ENCODE measurements around the gene POU4F1. TPM values are rescaled to one million over a fixed set of nuclear protein-coding genes. Genes with fewer than 3 reads are reported as not detected.
A peak's percentile ranks its signal among the peaks of the same experiment; 100 is the strongest.

POU4F1 gene
- total and polyA plus RNA-seq, 2 donors (not counting 1 experiment from before 2014, with no cell fraction given) = 0.17 to 0.51 TPM

GRCh38 chr13:78587395-78587794 lies 16.0 kb downstream of the POU4F1 start:
- intact Hi-C loops (cut with micrococcal nuclease) = no loop called here

GRCh38 chr13:78586706-78587105 lies 16.6 kb downstream of the POU4F1 start:
- H3K9me3 Mint-ChIP-seq (ENCODE audit: insufficient read depth) = peaks cover 4% of the 10 kb centered on the region
- H3K27me3 Mint-ChIP-seq = peaks cover 70% of the 10 kb centered on the region
- no peak overlapping the region for H3K4me3 Mint-ChIP-seq
- Histone ChIP-seq H3K4me1 (ENCODE audit: control insufficient read depth in 2 of 2, insufficient read depth in 2 of 2, low read length in 2 of 2) (peaks cover 3 to 11% of the 10 kb centered on the region in 2 donors), H3K79me2 (ENCODE audit: control insufficient read depth, insufficient read depth, low read length) (no peaks in the 10 kb centered on the region), H3K27me3 (replicated peaks in 1 of 4; ENCODE audit: control extremely low read depth in 1 of 4, control insufficient read depth in 3 of 4, insufficient read depth in 4 of 4, low read length in 3 of 4) (peaks cover 0 to 63% (median 29%) of the 10 kb centered on the region in 4 experiments), H4K20me1 (ENCODE audit: control insufficient read depth, insufficient read depth, low read length, poor library complexity, severe bottlenecking) (no peaks in the 10 kb centered on the region), H3K4me3 (ENCODE audit: control extremely low read depth in 1 of 5, extremely low read depth in 1 of 5, insufficient read depth in 1 of 5, low read depth in 2 of 5, low read length in 4 of 5) (no peak overlapping the region), H3K9ac (ENCODE audit: low read length) (no peak overlapping the region), H2AFZ (ENCODE audit: insufficient read depth, low read depth, low read length, poor library complexity, severe bottlenecking) (no peak overlapping the region), H3K36me3 (replicated peaks in 1 of 2; ENCODE audit: control extremely low read depth in 1 of 2, control insufficient read depth in 1 of 2, extremely low read depth in 1 of 2, insufficient read depth in 2 of 2, low read length in 1 of 2) (no peaks in the 10 kb centered on the region), H3K9me3 (ENCODE audit: control extremely low read depth in 1 of 3, control insufficient read depth in 2 of 3, insufficient read depth in 1 of 3, low read length in 2 of 3) (peaks cover 0 to 9% (median 4%) of the 10 kb centered on the region in 3 donors), H3K4me2 (replicated peaks; ENCODE audit: low read depth, low read length, poor library complexity, severe bottlenecking) (no peak overlapping the region), H3K27ac (ENCODE audit: low read length in 2 of 2) (no peak overlapping the region)
- ChIA-PET POLR2A (no interaction called here), CTCF (no interaction called here)
- peaks cover 6% of the 10 kb centered on the region for H3K4me1 Mint-ChIP-seq
- DNase-seq (no peak), ATAC-seq (ENCODE audit: low read depth) (no peak)
- 14% methylated on average over 12 of the region's 21 CpGs for WGBS (ENCODE audit: insufficient coverage)
- no peak overlapping the region for H3K27ac Mint-ChIP-seq
- no peak for TF ChIP-seq EZH2 (IDR thresholded peaks at IDR 0.05; ENCODE audit: borderline replicate concordance, insufficient read depth, low read depth, low read length, poor library complexity, severe bottlenecking)
- TF ChIP-seq, protein P1, sequence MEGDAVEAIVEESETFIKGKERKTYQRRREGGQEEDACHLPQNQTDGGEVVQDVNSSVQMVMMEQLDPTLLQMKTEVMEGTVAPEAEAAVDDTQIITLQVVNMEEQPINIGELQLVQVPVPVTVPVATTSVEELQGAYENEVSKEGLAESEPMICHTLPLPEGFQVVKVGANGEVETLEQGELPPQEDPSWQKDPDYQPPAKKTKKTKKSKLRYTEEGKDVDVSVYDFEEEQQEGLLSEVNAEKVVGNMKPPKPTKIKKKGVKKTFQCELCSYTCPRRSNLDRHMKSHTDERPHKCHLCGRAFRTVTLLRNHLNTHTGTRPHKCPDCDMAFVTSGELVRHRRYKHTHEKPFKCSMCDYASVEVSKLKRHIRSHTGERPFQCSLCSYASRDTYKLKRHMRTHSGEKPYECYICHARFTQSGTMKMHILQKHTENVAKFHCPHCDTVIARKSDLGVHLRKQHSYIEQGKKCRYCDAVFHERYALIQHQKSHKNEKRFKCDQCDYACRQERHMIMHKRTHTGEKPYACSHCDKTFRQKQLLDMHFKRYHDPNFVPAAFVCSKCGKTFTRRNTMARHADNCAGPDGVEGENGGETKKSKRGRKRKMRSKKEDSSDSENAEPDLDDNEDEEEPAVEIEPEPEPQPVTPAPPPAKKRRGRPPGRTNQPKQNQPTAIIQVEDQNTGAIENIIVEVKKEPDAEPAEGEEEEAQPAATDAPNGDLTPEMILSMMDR (IDR thresholded peaks at IDR 0.05) = no peak
- intact Hi-C loops (cut with micrococcal nuclease) = no loop called here

More at GRCh38 chr13:78587395-78587794, 16.0 kb downstream of the POU4F1 start:
- Histone ChIP-seq H3K27ac (ENCODE audit: low read length in 2 of 2) (no peak overlapping the region), H3K4me1 (ENCODE audit: control insufficient read depth in 2 of 2, insufficient read depth in 2 of 2, low read length in 2 of 2) (peaks cover 3 to 11% of the 10 kb centered on the region in 2 donors), H3K4me3 (ENCODE audit: control extremely low read depth in 1 of 5, extremely low read depth in 1 of 5, insufficient read depth in 1 of 5, low read depth in 2 of 5, low read length in 4 of 5) (no peak overlapping the region), H3K4me2 (replicated peaks; ENCODE audit: low read depth, low read length, poor library complexity, severe bottlenecking) (no peak overlapping the region), H3K79me2 (ENCODE audit: control insufficient read depth, insufficient read depth, low read length) (no peaks in the 10 kb centered on the region), H3K9me3 (ENCODE audit: control extremely low read depth in 1 of 3, control insufficient read depth in 2 of 3, insufficient read depth in 1 of 3, low read length in 2 of 3) (peaks cover 0 to 9% (median 3%) of the 10 kb centered on the region in 3 donors), H3K9ac (ENCODE audit: low read length) (no peak overlapping the region), H2AFZ (ENCODE audit: insufficient read depth, low read depth, low read length, poor library complexity, severe bottlenecking) (no peak overlapping the region), H4K20me1 (ENCODE audit: control insufficient read depth, insufficient read depth, low read length, poor library complexity, severe bottlenecking) (no peaks in the 10 kb centered on the region), H3K27me3 (replicated peaks in 1 of 4; ENCODE audit: control extremely low read depth in 1 of 4, control insufficient read depth in 3 of 4, insufficient read depth in 4 of 4, low read length in 3 of 4) (peaks cover 0 to 66% (median 30%) of the 10 kb centered on the region in 4 experiments), H3K36me3 (replicated peaks in 1 of 2; ENCODE audit: control extremely low read depth in 1 of 2, control insufficient read depth in 1 of 2, extremely low read depth in 1 of 2, insufficient read depth in 2 of 2, low read length in 1 of 2) (no peaks in the 10 kb centered on the region)
- POLR2A ChIA-PET = no interaction called here
- peak; percentile 15 for DNase-seq
- H3K4me3 Mint-ChIP-seq = no peak overlapping the region
- CTCF ChIA-PET = no interaction called here
- peaks cover 6% of the 10 kb centered on the region for H3K4me1 Mint-ChIP-seq
- ATAC-seq (ENCODE audit: low read depth) = no peak
- TF ChIP-seq, protein P1 (IDR thresholded peaks at IDR 0.05) = no peak
- TF ChIP-seq EZH2 (IDR thresholded peaks at IDR 0.05; ENCODE audit: borderline replicate concordance, insufficient read depth, low read depth, low read length, poor library complexity, severe bottlenecking) = no peak
- peaks cover 4% of the 10 kb centered on the region for H3K9me3 Mint-ChIP-seq (ENCODE audit: insufficient read depth)
- no peak overlapping the region for H3K27ac Mint-ChIP-seq
- H3K27me3 Mint-ChIP-seq = peaks cover 74% of the 10 kb centered on the region
- WGBS (ENCODE audit: insufficient coverage) = 25% methylated on average over 17 of the region's 18 CpGs

All from B cell (primary cell).